Hindlimb muscle (tissue), 1 donor: ENCODE data around the gene GRM8. TPM values are rescaled to one million over a fixed set of nuclear protein-coding genes. Genes with fewer than 3 reads are reported as not detected.

Source experiments
- DNase-seq: peaks from one replicate; pipeline ENCODE4 v3.0.0-alpha.2; 2013
- polyA plus RNA-seq: library from polyadenylated mRNA; unstranded; fragments of 120-200 nt; gene quantifications from one replicate; pipeline ENCODE4 v1.2.1, GENCODE V29; 2013; ENCODE audit not compliant: insufficient read length

GRM8 gene
- polyA plus RNA-seq, 1 donor = 1.1 TPM

DNA sequence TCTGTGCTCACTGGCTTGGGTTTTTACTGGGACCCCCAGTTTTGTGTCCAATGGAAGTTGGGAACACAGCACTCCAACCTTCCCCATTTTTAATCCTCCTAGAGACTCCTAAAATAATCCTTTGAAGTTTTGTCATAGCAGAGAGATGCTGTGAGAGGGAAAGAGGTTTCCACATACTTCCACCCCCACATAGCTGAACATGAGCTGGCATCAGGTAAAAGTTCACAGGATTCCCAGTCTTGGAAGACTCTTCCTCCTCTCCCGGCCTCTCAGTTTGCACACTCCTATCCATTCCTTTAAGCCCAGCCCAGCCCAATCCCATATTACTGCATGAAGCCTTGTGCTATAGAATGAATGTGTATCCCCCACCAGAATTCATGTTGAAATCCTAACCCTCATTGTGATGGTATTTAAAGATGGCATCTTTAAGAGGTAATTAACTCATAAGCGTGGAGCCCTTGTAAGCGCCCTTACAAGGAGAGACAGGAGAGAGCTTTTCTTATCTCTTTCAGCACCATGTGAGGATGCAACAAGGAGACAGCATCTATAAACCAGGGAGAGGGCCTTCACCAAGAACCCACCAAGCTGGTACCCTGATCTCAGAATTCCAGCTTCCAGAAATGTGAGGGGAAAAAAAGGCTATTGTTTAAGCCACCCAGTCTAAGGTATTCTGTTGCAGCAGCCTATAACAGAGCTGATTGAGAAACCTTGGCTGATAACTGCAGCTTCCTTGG is 22.4 kb downstream of the GRM8 start:
- DNase-seq = no peak

DNA sequence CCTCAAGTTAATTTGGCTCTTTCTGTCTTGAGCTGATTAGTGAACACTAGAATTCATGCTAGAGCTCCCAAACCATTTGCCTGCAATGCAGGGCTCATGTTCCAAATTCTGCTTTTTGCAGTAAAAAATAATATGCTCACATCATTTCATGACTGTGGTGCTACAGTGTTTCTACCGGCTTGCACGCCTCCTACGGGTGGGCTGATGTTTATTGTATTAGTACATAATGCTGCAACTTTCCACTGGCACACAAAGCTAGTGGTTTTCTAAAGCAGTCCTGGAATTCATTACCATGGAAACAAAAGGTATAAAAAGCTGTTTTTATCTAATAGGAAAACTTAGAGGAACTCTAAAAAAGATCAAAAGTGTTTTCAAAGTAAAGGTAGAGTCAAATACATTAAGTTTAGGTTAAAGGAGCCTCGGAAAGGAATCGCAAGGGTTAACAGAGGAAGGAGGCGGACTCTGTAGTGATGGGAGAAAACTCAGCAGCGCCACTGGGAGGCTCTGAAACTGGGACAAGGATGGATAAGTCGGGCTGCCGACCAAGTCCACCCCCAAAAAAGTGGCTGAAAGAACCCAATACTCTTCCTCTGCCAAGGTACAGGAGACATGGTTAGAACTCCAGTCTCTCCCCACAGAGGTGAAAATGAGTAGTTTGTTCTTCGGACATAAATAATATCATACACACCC is 25.9 kb downstream of the GRM8 start:
- DNase-seq = no peak

DNA sequence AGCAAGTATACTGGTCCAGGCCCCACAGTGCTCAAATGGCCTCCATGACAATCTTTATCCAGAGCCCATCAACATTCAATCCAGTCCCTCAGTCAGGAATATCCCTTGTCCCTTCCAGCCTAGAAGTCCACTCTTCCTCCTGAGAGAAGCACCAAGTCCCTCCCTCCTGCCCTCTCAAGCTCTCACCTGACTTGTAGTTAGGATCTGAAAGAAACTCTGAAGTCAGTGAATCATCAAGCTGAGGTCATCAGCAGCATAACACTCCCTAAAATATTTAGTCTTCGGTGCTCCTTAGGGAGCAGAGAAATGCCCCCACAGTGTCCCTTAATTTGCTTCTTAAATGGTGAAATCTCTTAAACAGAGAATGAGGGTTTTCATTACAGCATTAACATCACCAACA is 31.0 kb downstream of the GRM8 start:
- no peak for DNase-seq

DNA sequence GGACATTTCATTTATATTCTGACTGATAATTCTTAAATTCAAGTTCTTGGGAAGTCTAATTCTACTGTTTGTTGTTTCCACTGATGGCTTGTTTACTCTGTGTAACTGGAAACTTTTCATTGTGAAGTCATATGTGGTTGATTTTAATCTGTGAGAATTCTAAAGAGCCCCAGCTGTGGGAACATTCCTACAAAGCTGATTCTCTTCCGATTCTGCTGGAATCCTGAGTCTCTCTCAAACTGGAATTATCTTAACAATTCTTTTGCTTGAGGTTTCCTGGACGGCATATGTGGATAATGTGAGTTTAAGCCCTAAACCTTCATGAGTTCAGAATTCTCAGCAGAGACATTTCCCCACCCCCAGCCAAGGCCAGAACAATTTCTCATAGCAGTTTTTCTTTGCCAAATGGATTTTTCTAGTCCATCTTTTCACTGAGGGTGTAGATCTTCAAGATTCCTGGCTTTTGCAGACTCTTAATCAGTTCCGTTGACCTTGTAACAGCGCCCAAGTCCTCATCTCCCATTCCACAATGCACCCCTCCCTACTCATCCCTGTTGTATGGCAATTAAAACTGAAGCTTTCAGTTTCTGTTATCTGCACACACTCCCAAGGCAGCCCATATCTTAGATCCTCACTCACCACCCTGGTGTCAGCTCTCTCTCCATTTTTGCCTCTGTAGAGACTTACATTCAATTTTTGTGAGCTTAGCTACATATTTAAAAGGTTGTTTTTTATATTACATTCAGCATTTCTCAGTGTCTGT is 37.6 kb downstream of the GRM8 start:
- no peak for DNase-seq

DNA sequence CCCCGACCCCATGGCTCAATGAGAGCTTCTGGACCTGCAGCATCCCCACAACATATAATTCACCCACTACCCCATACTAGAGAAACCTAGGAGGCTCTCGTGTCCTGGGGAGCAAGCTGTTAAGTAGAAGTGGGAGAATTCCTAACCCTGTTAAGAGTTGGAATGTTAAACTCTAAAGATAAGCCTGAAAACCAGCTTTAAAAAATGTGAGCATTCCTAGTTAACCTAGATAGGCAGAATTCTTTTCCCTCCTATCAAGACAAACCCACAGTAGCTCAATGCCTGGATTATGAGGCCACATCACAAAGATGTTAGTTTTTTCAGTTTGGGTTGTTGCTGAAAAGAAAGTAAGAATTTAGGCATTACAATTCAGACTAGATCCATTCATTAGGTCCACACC is 42.9 kb downstream of the GRM8 start:
- no peak for DNase-seq

DNA sequence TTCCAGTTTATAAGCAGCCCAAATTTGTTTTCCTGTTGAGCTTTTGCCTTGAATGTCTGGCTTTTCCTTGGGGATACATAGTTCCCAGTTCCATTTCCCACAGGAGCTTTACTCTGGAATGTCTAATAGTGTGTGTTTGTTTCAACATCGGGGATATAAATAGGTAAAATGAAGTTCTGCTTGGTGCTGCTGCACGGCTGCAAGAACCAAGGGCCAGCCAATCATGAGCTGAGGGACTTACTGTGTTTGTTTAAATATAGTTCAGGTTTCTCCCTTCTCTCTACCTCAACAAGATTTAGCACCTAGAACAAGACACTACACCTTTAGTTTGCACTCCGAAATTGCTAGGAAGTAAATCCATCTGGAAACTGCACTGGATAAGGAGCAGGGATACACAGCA is 43.9 kb downstream of the GRM8 start:
- DNase-seq = no peak

DNA sequence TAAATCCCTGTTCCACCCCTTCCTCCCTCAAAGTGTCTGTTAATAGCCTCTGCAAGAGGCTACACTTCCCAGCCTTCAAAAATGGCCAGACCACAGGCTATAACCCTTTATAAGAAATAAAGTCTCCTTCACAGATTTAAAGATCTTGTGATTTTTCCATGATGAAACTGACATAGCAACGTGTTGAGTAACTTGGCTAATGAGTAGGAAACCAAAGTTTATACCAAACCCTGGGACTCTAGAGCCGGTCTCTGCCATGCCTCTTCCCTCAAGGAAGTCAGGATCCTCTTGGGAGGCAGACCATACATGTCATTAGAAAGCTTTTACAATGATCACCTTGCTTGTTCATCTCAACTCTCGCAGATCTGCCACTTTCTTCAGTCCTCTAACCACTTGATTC is 44.4 kb downstream of the GRM8 start:
- DNase-seq = no peak

DNA sequence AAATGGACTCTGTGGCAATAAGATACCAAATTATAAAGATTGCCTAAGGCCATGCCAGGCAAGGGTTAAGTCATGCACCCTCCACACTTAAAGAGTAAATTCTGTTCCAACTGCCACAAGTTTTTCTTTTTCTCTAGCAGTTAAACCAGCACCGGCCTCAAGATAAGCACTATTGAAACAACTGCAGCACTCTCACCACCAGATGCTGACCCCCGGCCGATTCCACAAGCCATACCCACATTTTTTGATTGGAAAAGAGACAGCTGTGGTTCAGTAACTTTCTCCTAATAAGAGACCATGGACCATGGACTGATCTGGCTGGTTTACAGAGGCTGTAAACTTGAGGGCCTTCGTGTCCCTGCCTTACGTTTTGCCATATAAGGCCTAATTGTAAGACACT is 44.9 kb downstream of the GRM8 start:
- no peak for DNase-seq

DNA sequence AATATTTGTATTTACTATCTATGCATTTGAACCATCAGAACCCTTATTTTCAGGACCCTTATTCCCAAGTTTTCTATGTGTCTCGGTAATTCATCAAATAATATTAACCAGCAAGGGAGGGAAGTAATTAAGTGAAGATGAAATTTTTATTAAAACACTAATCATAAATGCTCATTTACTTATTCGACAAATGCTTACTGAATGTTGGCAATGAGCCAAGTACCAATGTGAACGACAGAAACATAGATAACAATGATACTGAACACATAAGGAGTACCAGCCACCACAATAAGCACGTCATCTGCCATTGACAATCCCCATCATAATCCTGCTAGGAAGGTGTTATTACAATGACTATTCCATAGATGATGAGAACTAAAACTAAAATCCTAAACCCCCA is 45.5 kb downstream of the GRM8 start:
- DNase-seq = no peak

DNA sequence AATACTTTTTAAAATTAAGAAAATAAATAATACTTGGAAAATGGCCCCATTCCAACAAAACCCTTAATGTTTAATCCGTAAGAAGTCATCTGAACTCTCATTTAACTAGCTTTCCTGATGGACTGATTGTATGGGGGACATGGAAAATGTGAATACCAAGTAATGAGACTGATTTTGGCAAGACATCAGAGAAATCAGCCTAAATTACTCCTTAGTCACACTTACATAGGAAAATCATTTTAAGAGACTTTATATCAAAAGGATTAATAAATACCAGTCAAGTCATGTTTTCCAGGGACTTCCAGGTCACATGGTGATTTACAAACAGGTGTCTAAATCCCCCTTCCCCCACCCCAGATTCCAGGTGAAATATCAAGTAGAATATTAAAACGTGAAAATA is 58.2 kb downstream of the GRM8 start:
- DNase-seq = no peak

DNA sequence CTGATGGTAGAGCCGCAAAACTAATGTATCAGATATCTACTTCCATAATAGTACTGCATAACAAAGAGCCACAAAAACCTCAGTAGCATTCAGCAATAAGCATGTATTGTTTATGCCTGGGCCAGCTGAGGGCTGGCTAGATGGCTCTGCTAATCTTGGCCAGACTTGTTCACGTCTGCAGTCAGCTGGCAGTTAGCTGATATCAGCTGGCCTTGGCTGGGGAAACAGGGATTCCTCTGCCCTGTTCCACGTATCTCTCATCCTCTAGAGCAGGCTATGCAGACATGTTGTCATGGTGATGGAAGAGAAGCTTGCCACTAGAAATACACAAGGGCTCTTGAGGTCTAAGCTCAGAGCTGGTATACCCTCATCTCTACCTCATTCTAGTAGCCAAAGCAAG is 62.9 kb downstream of the GRM8 start:
- DNase-seq = no peak

DNA sequence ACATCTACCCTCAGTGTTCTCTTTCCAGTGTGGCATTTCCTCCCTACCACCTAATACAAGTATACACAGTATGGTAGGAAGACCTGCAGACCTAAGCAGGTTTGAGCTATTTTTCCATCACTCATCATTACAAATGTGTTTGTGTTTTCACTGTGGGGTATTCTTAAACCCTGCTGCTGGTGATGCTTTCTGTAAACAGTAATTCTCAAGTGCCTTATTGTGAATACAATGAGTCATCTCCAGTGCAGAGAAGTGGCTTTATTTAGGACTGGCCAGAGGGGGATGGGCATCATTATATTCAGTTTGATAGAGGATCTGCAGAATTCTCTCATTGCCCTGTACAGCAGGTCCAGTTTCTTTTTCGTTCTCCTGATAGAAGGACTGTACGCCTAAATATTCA is 63.7 kb downstream of the GRM8 start:
- DNase-seq = no peak

DNA sequence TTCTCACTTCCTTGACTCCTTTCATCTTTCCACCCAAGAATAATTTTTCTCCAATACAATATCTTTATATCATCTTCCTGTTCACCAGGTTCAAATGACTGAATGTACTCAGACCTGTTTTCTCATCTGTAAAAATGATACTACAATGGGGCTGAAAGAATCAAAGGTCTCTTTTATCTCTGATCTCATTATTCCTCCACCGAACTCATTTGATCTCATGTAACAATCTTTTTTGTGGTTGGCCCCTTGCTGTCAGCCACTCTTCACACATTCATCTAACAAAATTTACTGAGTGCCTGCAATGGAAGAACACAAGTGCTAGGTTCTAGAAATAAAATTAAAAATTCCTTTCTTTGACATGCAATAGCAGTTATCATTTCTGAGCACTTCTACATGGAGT is 65.0 kb downstream of the GRM8 start:
- no peak for DNase-seq

DNA sequence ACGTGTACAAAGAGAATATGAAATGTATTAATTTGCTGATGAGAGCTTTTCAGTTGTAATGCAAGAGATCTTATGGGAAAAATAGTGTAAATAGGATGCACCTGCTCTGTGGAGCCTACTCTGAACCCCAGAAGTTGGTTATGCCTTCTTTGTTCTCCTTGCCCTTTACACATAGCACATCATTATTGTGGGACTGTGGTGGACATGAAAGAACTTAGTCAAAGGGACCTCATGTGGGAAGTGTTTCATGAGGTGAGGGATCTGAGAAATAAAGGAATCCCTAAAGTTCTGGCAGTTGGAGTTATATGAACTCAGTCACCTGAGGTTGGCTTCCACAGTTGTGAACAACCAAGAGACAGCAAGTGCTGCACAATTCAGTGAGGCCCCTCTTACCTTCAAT is 66.1 kb downstream of the GRM8 start:
- DNase-seq = no peak

DNA sequence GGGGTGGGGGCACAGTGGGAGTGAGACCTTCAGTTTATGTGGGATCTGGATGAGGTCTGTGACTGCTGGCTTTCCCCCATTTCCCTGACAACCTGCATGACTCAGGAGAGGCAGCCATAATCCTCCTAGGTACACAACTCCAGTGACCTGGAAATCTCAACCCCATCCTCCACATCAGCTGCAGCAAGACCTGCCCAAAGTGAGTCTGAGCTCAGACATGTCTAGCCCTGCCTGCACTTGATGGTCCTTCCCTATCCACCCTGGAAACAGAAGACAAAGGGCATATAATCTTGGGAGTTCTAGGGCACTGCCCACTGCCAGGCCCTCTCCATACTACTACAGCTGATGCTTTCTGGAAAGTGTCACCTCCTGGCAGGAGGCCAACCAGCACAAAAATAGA is 75.6 kb downstream of the GRM8 start:
- no peak for DNase-seq

DNA sequence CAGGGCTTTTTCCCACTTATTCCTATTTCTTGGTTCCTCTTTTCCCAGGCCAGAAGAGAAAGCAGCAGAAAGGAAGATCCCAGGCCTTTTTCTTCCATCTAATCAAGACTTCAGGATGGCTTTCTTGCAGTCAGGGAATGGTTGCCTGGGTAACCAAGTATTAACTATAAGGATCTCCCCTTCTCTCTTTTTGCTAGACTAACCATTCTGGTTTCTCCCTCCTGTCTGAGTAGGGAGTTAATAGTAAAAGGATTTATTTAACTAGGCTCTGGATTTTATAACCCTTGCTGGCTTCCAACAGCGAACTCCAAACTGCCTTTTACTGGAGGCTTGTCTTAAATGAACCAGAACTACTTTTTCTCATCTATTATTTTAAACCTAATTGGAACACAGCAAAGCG is 90.4 kb downstream of the GRM8 start:
- DNase-seq = no peak

DNA sequence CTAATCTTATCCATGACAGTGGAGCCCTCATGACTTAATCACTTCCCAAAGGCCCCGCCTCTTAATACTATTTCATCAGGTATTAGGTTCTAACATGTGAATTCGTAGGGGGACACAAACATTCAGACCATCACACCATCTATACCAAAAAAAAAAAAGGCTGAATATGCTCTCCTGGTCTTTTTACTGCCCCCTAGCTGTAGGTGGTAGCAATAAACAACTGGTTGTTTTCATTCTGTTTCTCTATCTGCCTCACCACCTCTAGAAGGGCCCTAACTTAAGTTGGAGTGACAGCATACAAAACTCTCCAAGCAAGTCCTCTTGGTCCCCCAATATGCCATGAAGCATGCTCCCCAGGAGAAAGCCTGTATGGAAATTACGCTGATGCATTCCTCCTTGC is 94.1 kb downstream of the GRM8 start:
- DNase-seq = no peak

DNA sequence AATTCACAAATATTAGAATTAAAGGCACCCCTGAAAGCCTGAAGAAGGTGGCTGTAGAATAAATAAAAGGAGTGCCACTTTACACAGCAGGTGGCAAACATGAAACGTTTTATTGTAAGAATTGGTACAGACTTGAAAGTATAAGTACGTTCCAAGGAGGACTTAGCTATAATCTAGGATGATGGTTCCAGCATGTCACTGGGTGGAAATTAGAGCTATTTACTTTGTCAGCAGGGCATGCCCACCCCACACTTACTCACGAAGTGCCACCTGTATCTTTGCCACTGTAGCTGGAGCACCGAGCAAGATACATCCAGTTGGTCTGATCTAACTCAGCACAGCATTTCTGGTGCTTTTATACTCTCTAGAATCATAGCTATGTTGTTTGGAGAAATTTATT is 97.8 kb downstream of the GRM8 start:
- no peak for DNase-seq

DNA sequence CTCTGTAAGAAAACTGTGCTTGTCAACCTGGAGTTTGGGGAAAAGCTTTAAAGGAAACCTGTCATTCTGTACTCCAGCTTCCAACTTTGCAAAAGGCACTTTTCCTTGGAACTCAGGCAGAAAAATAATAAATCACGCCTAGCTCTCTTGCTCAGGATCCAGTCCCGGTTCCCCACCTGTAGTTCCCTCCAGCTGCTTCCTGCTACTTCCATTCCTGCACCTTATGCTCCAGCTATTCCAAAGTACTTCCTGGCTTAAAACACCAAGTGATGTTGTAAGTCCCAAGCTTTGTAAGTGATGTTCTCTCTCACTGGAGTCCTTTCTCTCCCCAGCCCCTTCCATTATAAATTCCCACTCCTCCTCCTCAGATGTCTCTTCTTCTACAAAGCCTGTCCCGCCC is 98.6 kb downstream of the GRM8 start:
- no peak for DNase-seq

DNA sequence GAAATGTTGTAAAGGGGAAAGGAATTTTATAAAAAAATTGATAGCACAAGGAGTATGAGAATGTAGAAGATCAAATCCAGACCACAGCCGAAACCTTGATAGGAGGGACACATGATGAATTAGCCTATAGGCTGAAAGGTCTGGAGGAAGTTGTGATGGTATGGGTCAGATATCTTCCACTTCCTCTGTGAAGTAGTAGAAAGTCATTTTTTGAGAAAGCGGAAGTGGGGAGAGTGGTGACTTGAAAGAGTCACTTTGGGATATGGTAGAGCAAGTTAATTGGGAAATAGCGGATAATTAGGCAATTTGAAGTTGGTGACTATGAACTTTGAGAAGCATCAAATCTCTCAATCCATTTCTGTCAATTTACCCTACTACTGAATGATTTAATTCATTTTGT is 99.4 kb downstream of the GRM8 start:
- DNase-seq = no peak

DNA sequence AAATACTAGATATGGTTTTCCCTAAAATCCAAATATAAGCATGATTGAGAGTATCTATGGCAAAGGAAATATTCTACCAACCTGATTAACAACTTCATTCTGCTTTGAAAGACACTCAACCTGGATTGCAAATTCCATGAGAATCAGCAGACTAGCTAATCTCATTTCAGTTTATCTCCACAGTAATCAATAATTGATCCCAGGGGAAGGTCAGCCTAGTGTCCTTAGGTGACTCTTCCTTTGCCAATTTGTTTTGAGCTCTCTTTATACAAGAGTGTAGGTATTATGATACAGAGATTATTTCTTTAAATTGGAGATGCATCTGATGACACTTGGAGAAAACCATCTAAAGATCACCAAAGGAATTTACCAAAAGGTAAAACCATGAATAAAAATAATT is 100.3 kb downstream of the GRM8 start:
- no peak for DNase-seq

DNA sequence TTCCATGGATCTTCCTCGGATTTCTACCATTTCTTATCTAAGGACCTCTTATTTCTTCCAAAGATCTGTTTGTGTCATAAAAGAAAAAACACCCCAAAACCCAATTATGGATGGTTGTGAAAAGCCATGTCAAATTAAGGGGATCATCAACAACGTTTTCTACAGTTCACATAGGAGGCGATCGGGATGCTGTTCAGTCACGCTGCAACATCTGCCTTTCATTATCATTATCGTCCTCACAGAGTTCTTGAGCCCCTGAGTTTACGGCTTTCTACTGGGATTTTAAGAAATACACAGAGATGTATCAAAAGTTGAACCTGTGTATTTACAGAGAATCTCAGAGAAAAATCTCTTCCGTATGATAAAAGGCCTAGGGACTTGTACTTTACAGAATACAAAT is 101.4 kb downstream of the GRM8 start:
- DNase-seq = no peak

DNA sequence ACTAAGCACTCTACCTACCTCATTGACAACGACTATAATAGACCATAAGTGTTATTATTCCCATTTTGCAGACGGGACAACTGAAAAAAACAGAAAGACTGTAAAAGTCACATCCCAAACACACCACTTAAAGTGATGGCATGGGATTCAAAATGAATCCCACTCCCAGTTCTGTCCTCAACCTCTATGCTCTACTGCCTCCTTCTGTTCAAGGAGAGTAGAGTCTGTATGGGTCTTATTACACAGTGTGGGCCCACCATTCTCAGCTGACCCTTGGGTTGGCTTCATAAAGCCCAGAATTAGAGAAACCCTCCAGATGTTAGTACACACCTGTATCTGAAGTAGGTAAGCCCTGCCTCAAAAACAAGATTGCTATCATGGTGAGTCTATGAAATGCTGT is 102.2 kb downstream of the GRM8 start:
- no peak for DNase-seq
